Loucy (cell line): ENCODE measurements around the gene ZNF888.
A peak's percentile ranks its signal among the peaks of the same experiment; 100 is the strongest.

Experiments
- H2AFZ ChIP-seq: fragments of 200-600 bp; sonication (generic); 2 replicates; pipeline ENCODE4 v1.6.0; 2016; ENCODE audit warnings: antibody characterized with exemption, mild to moderate bottlenecking, low read length, moderate library complexity
- H3F3A ChIP-seq: fragments of 200-600 bp; 2 replicates; pipeline ENCODE4 v1.6.0; 2016; ENCODE audit warnings: antibody characterized with exemption, low read depth, mild to moderate bottlenecking
- H3K27me3 ChIP-seq: fragments of 200-600 bp; sonication (generic); 2 replicates; pipeline ENCODE4 v1.6.1; 2014; ENCODE audit warnings: low read length, mild to moderate bottlenecking; ENCODE audit not compliant: insufficient read depth, poor library complexity, severe bottlenecking
- H3K36me3 ChIP-seq: fragments of 200-600 bp; sonication (generic); 2 replicates; pipeline ENCODE4 v1.6.1; 2016; ENCODE audit warnings: low read length; ENCODE audit not compliant: insufficient read depth
- H3K4me1 ChIP-seq: fragments of 200-600 bp; sonication (generic); 2 replicates; pipeline ENCODE4 v1.5.1; 2014; ENCODE audit warnings: low read length, mild to moderate bottlenecking; ENCODE audit not compliant: insufficient read depth, poor library complexity, severe bottlenecking
- H3K4me2 ChIP-seq: fragments of 200-600 bp; sonication (generic); 2 replicates; pipeline ENCODE4 v1.6.0; 2014; ENCODE audit warnings: antibody characterized with exemption, low read length, low read depth, mild to moderate bottlenecking; ENCODE audit not compliant: poor library complexity, severe bottlenecking
- H3K4me3 ChIP-seq: fragments of 200-600 bp; sonication (generic); 2 replicates; pipeline ENCODE4 v1.5.1; 2014; ENCODE audit warnings: low read length, mild to moderate bottlenecking, mixed read lengths; ENCODE audit not compliant: poor library complexity, severe bottlenecking
- H3K79me2 ChIP-seq: fragments of 200-600 bp; sonication (generic); 2 replicates; pipeline ENCODE4 v1.6.1; 2014; ENCODE audit warnings: low read length; ENCODE audit not compliant: insufficient read depth
- H3K9ac ChIP-seq: fragments of 200-600 bp; sonication (generic); 2 replicates; pipeline ENCODE4 v1.6.0; 2014; ENCODE audit warnings: mild to moderate bottlenecking, low read depth, low read length, moderate library complexity; ENCODE audit not compliant: poor library complexity, severe bottlenecking
- H3K9me2 ChIP-seq: fragments of 200-600 bp; sonication (generic); replicated peaks from 2 replicates; pipeline ENCODE4 v1.6.1; 2016; ENCODE audit warnings: low read depth, low read length, mixed read lengths
- H3K9me3 ChIP-seq: fragments of 200-600 bp; sonication (generic); 2 replicates; pipeline ENCODE4 v1.6.1; 2014; ENCODE audit warnings: mild to moderate bottlenecking, antibody characterized with exemption, low read length, low read depth; ENCODE audit not compliant: insufficient read depth
- H4K20me1 ChIP-seq: fragments of 200-600 bp; sonication (generic); 2 replicates; pipeline ENCODE4 v1.6.0; 2014; ENCODE audit warnings: antibody characterized with exemption, low read length, mild to moderate bottlenecking; ENCODE audit not compliant: insufficient read depth, poor library complexity, severe bottlenecking
- EZH2phosphoT487 ChIP-seq: fragments of 200-600 bp; IDR thresholded peaks from 2 replicates; pipeline ENCODE4 v1.6.1; 2018; ENCODE audit warnings: antibody characterized with exemption, mild to moderate bottlenecking, moderate library complexity, borderline replicate concordance
- TF ChIP-seq, protein P1 (sequence below): fragments of 200-600 bp; sonication (generic); conservative IDR thresholded peaks from 2 replicates; pipeline ENCODE4 v1.5.1; 2014; ENCODE audit warnings: mild to moderate bottlenecking, antibody characterized with exemption, low read length

Gene ZNF888

GRCh38 chr19:52922841-52923777 is at the start of gene ZNF888:
TSS of gene ZNF888 (minus strand) at chr19:52923428. CDS start at chr19:52917873, 5,555 bp downstream.
- no peaks in the 10 kb centered on the region for H3K9me2 ChIP-seq
- no peaks in the 10 kb centered on the region for H3F3A ChIP-seq
- H3K4me2 ChIP-seq = peak within 1 kb of the TSS; percentile 69
- TF ChIP-seq EZH2phosphoT487 = no peak
- TF ChIP-seq, protein P1, sequence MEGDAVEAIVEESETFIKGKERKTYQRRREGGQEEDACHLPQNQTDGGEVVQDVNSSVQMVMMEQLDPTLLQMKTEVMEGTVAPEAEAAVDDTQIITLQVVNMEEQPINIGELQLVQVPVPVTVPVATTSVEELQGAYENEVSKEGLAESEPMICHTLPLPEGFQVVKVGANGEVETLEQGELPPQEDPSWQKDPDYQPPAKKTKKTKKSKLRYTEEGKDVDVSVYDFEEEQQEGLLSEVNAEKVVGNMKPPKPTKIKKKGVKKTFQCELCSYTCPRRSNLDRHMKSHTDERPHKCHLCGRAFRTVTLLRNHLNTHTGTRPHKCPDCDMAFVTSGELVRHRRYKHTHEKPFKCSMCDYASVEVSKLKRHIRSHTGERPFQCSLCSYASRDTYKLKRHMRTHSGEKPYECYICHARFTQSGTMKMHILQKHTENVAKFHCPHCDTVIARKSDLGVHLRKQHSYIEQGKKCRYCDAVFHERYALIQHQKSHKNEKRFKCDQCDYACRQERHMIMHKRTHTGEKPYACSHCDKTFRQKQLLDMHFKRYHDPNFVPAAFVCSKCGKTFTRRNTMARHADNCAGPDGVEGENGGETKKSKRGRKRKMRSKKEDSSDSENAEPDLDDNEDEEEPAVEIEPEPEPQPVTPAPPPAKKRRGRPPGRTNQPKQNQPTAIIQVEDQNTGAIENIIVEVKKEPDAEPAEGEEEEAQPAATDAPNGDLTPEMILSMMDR = no peak
- peak within 1 kb of the TSS; percentile 84 for H3K9ac ChIP-seq
- peak within 1 kb of the TSS; percentile 95 for H3K4me3 ChIP-seq
- no peaks in the 10 kb centered on the region for H4K20me1 ChIP-seq
- no peaks in the 10 kb centered on the region for H3K27me3 ChIP-seq
- H3K36me3 ChIP-seq = no peaks in the 10 kb centered on the region
- peaks cover 19% of the 10 kb centered on the region for H3K4me1 ChIP-seq
- H2AFZ ChIP-seq = peak within 1 kb of the TSS; percentile 99
- no peaks in the 10 kb centered on the region for H3K9me3 ChIP-seq
- peaks cover 9% of the 10 kb centered on the region; the same call in 1 of the 2 replicates for H3K79me2 ChIP-seq

GRCh38 chr19:52967772-52968171 is 44.5 kb upstream of the ZNF888 start:
- Histone ChIP-seq H2AFZ (no peak overlapping the region), H3F3A (no peaks in the 10 kb centered on the region), H4K20me1 (no peaks in the 10 kb centered on the region), H3K9me3 (peaks cover 8% of the 10 kb centered on the region; the same call in 1 of the 2 replicates), H3K27me3 (no peaks in the 10 kb centered on the region), H3K9me2 (no peaks in the 10 kb centered on the region), H3K36me3 (no peaks in the 10 kb centered on the region), H3K4me3 (no peak overlapping the region), H3K79me2 (no peaks in the 10 kb centered on the region), H3K4me2 (no peak overlapping the region), H3K4me1 (peaks cover 4% of the 10 kb centered on the region), H3K9ac (no peak overlapping the region)
- TF ChIP-seq, protein P1 = no peak
- TF ChIP-seq EZH2phosphoT487 = no peak

DNA sequence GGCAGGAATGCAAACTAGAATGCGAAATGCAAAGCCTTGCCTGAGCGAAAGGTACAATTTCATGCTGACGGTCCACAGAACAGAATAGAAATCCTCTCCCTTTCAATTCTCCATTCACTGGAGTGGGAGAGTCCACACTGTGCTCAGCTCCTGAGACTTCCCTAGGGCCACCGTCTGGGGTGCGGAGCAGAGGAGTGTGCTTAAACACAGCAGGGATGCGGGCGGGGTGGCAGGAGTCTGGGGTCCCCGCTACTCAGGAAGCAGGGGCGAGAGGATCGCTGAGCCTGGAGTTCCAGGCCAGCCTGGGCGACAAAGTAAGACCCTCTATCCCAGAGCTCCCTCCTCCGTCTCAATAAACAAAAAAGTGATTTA is 40.0 kb upstream of the ZNF888 start:
- peak overlapping the region; percentile 99 for H2AFZ ChIP-seq
- peaks cover 16% of the 10 kb centered on the region for H3K4me1 ChIP-seq
- peak overlapping the region; percentile 97 for H3K4me2 ChIP-seq
- H4K20me1 ChIP-seq = no peaks in the 10 kb centered on the region
- H3K9me3 ChIP-seq = peaks cover 8% of the 10 kb centered on the region; the same call in 1 of the 2 replicates
- no peaks in the 10 kb centered on the region for H3K9me2 ChIP-seq
- no peaks in the 10 kb centered on the region for H3F3A ChIP-seq
- no peaks in the 10 kb centered on the region for H3K36me3 ChIP-seq
- no peaks in the 10 kb centered on the region for H3K27me3 ChIP-seq
- peak overlapping the region; percentile 97 for H3K4me3 ChIP-seq
- peaks cover 44% of the 10 kb centered on the region for H3K79me2 ChIP-seq
- no peak for TF ChIP-seq EZH2phosphoT487
- TF ChIP-seq, protein P1 = no peak
- H3K9ac ChIP-seq = peak overlapping the region; percentile 74
